GM18870 (cell line): Measurements from ENCODE around the gene PKD2L2.
"Not testable (repeated sequence)": the region's sequence is repeated elsewhere in the genome, so short reads cannot be mapped to it uniquely, and the experiment has no call there.

Source experiments
- ATAC-seq: cut with Tn5 transposase; IDR thresholded peaks from one replicate; pipeline ENCODE4 v1.9.1; 2021; ENCODE audit warnings: moderate library complexity; ENCODE audit not compliant: unreplicated experiment

PKD2L2 gene

DNA sequence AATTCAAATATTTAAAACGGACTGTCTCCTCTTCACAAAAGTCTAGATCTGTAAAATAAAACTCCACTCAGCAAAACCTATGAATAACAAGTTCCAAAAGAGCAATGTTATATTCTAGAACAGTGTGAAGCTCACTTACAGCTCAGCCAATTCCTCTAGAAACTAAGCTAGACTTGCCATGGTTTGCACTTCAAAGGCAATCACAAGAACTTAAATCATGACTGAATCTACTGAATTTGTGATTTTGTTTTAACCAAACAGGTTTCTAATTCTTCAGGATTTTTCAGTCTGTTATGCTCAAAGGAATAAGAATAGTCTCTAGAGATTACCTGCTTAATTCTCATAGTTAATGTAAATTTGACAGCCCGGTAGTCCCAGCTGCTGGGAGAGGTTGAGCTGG is 1.4 kb upstream of the PKD2L2 start:
- no peak for ATAC-seq

DNA sequence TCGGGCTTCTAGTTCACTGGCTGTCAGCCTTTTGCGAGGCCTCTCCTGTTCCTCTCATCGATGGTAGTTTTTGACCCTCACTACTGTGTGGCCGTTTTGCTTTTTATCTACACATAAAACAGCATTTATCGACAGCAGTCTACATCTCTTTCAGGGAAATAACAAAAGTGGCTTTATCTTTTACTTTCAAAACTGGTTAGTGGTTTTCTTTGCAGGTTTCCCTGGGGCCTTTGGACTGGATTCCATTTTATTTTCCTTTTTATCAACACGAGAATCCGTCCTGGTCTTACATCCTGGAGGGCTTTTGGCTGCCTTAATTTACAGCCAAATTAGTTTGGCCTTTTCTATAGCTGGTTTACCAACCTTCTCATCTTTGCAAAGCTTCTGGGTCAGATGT is 793 bp upstream of the PKD2L2 start:
- peak; percentile 4 for ATAC-seq

DNA sequence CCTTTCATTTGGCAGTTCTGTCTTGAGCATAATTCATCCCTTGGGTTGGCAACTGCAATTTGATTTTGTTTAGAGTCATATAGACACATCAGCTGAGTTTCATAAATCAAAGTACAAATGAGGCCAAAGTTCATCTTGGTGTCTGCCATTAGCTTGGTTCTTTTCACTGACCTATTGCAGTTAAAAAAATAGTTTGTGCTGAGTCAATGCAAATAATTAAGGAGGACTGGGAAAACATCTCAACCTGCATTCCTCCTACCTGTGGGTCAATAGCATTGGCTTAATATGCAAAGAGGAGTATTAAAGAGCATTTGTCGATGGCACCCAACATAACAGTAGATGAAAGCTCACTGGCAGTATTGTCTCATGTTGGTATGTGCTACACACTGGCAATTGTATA is 1.6 kb downstream of the PKD2L2 start:
- no peak for ATAC-seq

DNA sequence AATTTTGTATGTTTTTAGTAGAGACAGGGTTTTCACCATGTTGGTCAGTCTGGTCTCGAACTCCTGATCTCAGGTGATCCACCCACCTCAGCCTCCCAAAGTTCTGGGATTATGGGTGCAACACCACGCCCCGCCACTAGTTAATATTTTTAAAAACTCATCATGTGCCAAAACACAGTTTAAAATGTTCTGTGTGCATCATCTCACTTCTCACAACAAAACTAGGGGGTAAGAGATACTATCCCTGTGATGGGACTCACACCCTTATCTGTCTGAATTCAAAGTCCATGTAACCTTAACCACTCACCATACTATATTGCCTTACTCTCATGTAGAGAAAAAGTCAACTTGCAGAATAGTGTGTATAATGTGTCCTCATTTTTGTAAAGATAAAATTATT is 2.6 kb downstream of the PKD2L2 start:
- ATAC-seq: no peak

DNA sequence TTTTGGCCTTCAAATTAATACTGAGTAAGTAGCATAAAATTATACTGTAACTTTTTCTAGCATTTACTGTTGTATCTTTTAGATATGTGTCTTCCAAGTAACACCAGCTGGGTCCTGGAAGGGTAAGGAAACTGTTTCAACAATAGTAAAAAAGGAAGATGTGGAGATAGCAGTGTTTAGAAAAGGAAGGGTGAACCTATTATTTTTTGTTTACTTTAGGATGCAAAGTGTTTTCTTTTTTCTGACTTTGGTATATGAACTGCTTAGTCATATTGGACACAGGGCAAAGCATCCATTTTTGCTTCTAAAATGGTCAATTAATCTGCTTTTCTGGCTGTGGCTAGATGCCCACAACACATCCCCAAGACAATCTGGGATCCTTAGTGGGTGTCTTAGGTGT is 5.3 kb downstream of the PKD2L2 start:
- ATAC-seq: no peak

DNA sequence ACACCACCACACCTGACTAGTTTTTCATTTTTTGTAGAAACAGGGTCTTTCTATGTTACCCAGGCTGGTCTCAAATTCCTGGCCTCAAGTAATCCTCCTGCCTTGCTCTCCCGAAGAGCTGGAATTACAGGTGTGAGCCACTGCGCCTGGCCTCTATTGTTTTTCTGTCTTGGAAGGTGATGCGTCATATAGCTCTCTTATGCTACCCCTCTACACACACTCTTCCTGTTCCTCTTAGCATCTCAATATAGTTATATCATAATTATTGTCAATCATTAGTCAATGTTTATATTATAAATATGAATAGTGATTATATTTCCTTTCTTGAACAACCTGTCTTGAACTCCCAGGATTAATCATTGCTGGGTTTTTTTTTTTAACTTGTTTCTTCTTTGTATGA is 7.3 kb downstream of the PKD2L2 start:
- ATAC-seq: no peak

DNA sequence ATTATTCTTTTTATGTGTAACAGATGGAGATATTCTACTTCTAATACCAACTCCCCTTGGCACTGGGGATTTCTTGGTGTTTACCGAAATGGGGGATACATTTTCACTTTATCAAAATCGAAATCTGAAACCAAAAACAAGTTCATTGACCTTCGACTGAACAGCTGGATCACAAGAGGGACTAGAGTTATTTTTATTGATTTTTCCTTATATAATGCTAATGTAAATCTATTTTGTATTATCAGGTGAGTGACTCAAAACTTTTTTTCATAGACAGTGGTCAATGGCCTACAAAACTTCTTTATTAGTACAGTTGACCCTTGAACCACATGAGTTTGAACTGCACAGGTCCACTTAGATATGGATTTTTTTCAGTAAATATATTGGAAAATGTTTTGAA is 10.2 kb downstream of the PKD2L2 start:
- ATAC-seq: no peak

DNA sequence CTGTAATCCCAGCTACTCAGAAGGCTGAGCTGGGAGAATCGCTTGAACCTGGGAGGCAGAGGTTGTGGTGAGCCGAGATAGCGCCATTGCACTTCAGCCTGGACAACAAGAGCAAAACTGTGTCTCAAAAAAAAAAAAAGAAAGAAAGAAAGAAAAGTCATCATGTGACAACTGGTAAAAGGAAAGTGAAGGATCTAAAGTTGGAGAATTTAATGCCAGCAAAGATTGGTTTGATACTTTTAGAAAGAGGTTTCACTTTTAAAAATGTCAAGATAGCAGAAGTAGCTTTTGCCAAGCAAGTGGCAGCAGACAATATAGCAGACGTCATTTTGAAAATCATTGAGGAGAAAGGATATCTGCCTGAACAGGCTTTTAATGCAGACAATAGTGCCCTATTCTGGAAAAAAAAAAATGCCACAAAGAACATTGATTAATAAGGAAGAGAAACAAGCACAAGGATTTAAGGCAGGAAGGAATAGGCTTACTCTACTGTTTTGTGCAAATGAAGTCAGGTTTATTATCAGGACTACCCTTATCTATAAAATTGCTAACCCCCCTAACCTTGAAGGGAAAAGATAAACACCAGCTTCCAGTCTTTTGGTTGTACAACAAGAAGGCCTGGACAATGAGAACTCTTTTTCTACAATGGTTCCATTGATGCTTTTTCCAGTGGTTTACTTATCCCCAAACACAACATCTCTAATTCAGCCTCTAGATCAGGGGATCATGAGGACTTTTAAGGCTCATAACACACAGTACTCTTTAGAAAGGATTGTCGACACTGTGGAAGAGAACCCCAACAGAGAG is 12.0 kb downstream of the PKD2L2 start:
- ATAC-seq: no peak

DNA sequence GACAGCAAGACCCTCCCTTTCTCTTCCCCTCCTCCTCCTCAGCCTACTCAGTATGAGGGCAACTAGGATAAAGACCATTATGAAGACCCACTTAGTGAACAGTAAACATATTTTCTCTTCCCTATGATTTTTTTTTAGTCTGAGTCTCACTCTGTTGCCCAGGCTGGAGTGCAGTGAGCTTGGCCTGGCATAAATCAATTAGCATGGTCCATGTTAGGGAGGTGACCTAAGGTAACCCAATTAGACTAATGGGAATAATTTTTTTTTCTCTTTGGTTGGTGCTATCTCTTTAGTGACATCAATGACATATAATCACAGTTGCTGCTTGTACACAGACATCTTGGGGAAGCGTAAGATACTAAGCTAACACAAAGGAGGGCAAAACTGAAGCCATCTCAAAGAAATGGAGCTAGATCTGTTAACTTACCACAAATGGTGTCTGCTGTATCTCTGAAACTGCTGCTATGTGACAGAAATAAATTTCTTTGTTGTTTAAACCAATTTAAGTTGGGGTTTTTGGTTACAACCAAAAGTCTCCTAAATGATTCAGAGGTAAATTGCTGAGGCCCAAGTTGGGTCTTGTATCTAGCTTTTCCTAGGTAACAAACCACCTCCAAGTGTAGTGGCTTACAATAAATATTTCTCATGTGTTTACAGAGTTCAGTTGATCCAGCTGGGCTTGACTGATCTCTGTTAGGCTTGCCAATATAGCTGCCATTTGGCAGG is 13.3 kb downstream of the PKD2L2 start:
- no peak for ATAC-seq

DNA sequence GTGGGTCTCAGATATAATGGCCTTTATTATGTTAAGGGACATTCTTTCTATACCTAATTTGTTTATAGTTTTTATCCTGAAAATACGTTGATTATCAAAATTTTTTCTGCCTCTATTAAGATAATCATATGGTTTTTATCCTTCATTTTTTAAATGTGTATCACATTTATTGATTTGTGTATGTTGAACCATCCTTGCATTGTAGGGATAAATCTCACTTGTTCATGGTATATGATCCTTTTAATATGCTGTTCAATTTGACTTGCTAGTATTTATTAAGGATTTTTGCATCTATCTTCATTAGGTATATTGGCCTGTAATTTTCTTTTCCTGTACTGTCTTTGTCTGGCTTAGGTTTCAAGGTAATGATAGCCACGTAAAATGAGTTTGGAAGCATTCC is 25.5 kb downstream of the PKD2L2 start:
- ATAC-seq: no peak

DNA sequence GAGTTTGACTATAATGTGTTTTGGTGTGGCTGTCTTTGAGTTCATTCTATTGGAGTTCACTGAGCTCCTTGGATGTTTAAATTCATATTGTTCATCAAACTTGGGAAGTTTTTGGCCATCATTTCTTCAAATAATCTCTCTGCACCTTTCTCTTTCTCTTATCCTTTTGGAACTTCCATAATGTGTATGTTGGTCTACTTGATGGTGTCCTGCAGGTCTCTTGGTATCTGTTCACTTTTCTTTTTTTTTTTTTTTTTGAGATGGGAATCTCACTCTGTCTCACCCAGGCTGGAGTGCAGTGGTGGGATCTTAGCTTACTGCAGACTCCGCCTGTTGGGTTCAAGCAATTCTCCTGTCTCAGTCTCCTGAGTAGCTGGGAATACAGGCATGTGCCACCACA is 27.7 kb downstream of the PKD2L2 start:
- no peak for ATAC-seq

DNA sequence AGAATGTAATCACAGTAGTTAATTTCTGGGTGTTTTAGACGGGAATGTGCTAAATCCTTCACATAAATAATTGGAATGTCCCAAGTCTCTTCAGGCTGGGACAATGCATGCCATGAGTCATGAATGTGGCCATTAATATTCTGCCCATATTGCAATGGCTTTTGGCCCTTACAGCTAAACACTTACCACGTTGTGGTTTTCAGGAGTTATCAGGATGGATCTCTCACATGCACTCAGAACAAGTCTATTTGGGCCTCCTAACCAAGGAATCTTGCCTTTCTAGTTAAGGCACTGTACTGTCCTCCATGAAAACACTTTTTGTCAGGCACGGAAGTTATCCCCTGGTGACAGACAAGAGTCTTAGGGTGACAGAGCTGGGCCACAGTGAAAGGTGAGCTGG is 32.7 kb downstream of the PKD2L2 start:
- ATAC-seq: no peak

DNA sequence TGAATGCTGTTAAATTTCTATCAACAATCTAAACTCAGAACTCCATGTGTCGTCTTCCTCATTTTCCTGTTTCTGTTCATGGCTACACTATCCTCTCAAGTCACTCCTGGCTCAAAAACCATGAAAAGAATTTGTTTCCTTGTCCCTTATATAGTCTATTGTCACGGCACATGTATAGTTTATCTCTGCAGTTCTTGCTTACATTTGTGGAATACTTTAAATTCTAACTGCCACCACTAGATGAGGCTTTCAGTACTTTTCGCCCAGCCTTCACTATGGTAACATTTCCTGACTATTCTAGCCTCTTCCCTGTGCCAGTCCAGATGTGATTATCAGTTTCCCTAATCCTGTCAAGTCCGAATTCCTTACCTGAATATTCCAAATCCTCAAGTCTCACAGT is 34.6 kb downstream of the PKD2L2 start:
- no peak for ATAC-seq

DNA sequence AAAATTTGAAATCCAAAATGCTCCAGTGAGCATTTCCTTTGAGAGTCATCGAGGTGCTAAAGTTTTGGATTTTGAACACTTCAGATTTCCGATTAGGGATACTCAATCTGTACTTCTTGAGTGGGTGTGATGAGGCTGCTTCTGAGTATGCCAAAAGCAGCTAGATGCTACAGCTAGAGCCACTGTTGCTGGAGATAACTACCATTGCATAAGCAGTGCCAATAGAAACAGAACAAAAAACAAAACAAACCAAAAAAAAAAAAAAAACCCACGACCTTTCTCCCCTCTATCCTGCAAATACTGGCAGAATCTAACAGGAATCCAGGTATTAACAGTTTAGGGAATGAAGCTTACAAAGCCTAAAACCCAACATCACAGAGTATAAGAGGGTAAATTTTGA is 43.5 kb downstream of the PKD2L2 start:
- ATAC-seq: no peak

DNA sequence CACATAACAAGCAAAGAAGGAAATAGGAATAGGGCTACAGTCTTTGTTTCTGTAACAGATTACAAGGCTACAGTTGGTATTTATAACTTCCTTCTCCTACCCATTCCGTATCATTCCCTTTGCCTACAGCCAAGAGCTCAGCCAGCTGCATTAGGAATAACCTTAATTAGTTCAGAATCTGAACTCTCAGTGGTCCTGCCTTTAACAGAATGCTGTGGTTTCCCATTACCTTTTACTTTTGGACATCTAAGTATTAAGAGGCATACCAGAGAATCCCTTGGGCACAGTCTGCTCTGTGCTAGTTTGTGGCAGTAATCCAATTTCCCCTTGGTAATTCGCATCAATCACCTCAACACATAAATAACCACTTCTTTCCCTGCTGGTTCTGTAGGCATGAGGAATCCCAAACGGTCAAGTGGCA is 44.2 kb downstream of the PKD2L2 start:
- no peak for ATAC-seq

DNA sequence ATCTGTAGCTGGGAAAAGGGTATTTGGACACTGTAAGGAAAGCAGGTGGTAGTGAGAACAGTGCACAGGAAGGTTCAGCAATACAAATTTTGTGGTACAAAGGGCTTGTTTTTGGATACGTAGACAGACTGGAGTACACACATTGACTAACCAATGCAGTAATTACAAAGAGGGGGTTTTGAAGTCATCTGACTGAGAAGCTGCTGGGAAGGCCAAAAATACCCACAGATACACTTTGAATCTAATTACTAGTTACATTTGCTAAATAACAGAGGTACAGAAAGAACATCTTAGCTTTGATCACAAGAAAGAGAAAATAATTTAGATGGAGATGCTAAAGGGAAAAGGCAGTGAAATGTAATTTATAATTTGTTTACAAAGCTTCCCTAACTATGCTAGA is 45.9 kb downstream of the PKD2L2 start:
- ATAC-seq: peak; percentile 57

DNA sequence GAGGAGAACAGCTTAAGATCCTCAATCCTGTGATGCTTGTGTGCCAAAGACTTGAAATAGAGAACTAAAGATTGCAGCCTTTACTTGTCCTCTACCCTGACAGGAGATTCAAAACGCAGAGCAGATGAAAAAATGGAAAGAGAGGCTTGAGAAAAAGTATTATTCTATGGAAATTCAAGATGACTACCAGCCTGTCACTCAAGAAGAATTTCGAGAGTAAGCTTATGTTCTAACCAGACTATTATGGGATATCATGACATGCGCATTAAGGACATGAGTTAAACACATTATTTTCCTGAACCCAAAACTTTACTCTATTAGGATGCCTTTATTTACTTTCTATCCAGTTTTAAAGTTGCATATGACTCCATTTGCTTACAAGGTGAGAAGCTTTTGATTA is 46.4 kb downstream of the PKD2L2 start:
- ATAC-seq: no peak

DNA sequence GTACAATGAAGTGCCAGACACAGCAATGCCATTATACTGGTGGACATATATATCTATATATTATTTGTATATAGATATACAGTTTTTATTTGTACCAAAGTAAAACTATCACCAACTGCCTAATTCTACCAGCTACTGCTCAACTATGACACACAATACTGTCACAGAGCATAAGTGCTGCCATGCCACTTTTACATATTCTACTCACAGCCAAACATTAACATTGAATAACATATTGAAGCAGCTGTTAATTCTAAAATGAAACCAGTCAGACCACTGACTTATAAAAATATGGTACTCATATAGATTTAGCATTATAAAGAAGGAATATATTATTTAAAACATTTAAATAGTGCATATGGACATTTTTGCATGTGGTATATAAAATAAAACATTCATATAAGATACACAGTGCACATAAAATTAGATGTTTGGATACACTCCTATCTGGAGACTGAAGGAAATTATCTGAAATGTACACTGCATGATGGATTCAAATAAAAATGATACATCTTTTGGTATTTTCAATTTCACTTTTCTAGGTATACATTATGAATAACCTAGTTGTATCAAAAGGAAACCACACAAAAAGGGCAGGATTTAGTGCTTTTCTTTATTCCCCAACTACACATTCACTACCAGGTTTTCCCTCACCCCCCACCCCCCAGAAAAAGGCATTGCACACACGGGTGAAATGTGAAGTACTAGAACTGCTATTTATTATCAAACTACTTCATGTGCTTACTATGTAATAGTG is 48.9 kb downstream of the PKD2L2 start:
- no peak for ATAC-seq

DNA sequence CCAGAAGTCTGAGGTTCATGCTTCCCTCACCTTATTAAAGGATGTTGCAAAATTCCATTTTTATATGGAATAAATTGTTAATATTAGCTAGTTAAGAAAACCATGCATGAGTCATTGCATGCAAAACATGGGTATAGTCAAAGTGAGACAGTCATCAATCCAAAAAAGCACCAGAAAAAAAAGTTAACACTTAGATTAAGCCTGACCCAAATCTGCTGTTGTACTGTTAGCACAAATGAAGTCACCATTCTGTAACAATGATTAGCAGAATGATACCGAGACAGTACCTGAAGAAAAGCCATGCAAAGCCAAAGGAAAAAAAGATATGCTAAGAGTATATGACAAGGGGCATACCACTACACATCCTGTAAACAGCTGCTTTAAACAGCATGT is 49.5 kb downstream of the PKD2L2 start:
- peak; percentile 40 for ATAC-seq

DNA sequence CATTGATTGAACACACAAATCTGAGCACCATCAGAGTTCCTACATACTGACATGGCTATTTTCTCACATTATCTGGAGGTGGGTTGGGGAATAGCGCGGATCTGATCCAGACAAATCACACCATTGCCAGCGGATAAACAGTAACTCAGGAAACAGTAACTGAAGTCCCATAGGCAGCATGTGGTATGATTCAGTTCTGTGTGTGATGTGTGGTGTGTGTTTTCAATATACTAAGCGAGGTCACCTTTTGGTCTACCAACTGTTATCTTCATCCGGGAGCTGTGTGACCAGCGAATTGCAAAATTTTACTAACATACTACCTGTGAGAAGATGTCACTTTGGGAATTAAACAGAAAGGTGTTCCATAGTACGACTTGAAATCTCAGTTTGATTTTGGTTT is 50.1 kb downstream of the PKD2L2 start:
- ATAC-seq: no peak

DNA sequence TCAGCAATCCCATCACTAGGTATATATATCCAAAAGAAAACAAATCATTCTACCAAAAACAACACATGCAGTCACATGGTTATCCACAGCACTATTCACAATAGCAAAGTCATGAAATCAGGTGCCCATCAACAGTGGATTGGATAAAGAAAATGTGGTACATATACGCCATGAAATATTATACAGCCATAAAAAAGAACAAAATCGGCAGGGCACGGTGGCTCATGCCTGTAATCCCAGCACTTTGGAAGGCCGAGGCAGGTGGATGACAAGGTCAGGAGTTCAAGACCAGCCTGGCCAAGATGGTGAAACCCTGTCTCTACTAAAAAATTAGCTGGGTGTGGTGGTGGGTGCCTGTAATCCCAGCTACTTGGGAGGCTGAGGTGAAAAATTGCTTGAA is 55.0 kb downstream of the PKD2L2 start:
- ATAC-seq: not testable (repeated sequence)

DNA sequence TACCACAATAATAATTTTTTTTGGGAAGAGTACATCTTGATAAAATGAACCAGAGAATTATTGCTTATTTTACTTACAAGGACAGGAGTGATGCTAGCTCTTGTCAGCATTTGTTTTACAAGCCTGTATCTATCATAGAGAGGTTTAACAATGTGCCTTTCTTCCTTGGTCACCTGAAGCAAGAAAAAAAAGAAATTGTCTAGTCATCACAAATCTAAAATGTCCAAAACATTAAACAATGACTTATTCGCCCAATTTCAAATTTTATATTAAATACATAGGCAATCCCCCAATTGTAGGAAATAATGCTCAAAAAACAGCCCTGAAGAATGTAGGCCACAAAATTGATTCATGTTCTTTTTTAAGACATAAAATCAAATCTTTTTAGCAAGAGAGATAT is 56.6 kb downstream of the PKD2L2 start:
- ATAC-seq: no peak
